ENCODE data around the gene ANKRD7.

The ANKRD7 gene

DNA sequence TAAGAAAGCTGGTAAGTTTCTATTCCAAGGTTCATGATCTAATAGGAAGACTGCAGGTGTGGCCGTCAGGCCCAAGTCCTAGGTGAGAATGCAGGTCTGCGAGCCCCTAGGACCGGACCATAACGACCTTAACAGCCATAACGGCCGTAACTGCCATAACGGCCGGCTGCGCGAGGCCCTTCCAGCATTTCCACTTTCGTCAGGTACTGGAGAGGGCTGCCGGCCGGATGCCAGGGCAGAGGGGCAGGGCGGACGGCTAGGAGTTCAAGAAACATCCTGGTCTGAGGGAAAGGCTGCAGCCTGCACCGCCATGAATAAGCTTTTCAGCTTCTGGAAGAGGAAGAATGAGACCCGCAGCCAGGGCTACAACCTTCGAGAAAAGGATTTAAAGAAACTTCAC is at the start of gene ANKRD7:
TSS of gene ANKRD7 (plus strand) at position 184 of the 400 bp plus-strand sequence. CDS start at position 311, 127 bp downstream.
- DNase-seq (ENCODE audit: low read depth in 3 of 3, low spot score in 1 of 3) = no peak

DNA sequence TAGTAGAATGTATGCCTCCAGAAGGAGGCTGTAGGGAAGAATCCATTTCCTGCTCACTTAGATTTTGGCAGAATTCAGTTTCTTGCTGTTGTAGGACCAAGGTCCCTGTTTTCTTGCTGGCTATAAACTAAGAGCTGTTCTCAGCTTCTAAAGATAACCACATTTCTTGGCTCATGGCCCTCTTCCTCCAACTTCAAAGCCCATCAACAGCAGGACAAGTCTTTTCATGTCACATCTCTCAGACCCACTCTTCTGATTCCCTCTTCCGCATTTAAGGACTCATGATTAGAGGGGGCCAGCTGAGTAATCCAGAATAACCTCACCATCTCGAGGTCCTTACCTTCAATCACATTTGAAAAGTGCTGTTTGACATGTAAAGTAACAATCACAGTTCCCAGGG is 48.8 kb upstream of the ANKRD7 start:
- no peak for DNase-seq (ENCODE audit: low read depth in 3 of 3, low spot score in 1 of 3)

- DNase-seq (ENCODE audit: low read depth in 3 of 3, low spot score in 1 of 3) = no peak
These were observed 45.3 kb upstream of the ANKRD7 start for GRCh38 chr7:118179191-118179590.

DNA sequence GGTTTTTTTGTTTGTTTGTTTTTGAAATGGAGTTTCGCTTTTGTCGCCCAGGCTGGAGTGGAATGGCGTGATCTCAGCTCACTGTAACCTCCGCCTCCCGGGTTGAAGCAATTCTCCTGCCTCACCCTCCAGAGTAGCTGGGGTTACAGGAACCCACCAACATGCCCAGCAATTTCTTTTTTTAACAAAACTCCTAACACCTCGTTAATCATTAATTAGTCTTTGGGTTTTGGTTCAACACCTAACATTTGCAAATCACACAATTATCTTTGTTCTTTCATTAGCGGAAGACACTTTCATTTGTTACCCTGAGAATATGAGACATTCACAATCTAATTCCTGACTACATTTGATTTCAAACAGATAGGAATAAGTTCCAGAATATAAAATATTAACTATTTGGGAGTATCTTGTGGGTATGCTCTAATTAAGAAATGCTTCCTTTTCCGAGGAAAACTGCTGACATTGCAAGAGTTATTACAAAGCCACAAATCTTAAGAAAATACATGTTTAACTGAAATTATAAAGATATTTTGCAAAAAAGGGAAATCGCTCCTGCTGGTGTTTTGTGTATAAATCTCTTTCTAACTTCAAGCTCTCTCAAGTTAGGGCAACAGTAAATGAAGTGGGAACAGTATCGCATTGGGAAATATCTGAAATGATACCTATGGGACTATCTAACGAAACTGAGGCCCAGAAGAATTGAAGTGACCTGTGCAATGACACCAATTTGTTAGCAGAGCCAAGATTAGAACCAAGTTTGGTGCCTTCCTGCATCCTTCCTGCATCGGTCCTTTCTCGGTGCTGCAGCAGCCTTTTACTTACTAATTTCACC is 41.7 kb upstream of the ANKRD7 start:
- no peak for DNase-seq (ENCODE audit: low read depth in 3 of 3, low spot score in 1 of 3)

DNA sequence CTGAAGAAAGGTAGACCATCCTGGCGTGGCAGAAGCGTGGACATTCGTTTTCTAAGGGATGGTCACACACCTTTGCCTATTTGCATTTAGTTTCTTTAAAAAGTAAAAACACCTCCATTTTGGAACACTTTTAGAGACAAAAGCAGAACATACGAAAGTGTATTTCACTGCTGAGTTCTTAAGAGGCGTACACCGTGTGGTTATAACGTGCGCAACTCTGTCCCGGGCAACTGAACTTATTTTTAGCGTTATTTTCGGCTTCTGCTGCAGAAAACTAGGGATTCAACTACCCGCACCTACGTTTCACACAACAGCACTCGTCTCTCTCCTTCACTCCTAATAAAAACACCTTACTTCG is 41.1 kb upstream of the ANKRD7 start:
- peak in 1 of 3 donors; percentile 6 for DNase-seq (ENCODE audit: low read depth in 3 of 3, low spot score in 1 of 3)

GRCh38 chr7:118183786-118184564 is 40.5 kb upstream of the ANKRD7 start, which contains the start of gene LSM8:
LSM8 (plus strand) TSS chr7:118184164; CDS start chr7:118184224, 60 bp downstream.
- DNase-seq (ENCODE audit: low read depth in 3 of 3, low spot score in 1 of 3) = peak; percentile 92 to 97 (median 92)

DNA sequence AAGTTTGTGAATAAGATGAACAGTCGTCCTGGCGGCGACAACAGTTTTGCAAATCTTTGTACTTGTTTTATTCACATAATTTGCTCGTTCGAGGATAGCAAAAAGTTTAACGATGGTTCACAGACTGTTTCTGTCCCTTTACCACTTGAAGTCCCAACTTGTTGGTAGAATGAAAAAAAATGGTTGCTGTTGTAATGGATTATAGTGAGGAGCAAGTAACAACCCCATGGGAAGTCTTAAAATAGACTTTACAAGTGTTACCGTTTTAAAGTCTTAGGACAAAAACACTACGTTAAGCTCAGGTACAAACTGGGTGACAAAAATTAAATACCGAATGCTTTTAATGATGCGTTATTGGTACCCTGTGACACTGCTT is 40.0 kb upstream of the ANKRD7 start:
- DNase-seq (ENCODE audit: low read depth in 3 of 3, low spot score in 1 of 3) = no peak

DNA sequence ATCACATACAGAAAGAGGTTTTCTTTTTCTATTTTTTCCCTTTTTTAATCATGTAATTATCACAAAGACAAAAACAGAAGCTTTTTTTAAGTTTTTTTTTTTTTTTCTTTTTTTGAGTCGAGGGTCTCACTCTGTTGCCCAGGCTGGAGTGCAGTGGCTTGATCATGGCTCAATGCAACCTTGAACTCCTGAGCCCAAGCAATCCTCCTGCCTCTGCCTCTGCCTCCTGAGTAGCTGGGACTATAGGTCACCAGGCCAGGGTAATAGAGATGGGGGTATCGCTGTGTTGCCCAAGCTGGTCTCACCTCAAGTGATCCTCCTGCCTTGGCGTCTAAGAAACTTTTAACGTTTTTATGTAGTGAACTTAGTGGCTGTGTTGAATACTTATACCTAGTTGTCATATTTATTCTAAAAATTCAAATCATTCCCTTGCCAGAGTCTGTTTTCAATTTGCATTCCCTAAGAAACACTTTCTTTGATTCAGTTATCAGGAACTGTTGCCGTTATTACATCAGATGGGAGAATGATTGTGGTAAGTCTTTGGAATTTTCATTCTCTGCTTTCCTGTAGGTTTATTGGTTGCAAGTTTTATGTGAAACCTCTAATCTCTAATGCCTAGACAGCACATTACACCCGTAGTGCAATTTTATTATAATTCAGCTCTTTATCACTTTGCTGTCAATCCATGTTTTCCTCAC is 39.2 kb upstream of the ANKRD7 start:
- no peak for DNase-seq (ENCODE audit: low read depth in 3 of 3, low spot score in 1 of 3)

DNA sequence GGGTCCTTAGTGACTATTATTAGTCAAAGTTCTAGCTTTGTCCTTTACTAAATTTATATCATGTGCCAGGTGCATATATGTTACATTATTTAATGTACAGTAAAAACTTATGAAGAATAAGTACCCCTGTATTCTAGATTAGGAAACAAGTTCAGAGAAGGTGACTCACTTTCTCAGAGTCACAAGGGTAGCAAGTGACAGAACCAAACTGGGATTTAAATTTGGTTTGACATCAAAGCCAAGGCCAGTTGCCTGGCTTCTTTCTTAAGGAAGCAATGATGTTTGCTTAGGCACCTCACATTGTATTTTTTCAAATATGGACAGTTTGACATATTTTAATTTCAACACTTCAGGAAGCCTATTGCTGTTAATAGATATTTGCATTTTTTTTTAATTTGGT is 38.0 kb upstream of the ANKRD7 start:
- no peak for DNase-seq (ENCODE audit: low read depth in 3 of 3, low spot score in 1 of 3)

DNA sequence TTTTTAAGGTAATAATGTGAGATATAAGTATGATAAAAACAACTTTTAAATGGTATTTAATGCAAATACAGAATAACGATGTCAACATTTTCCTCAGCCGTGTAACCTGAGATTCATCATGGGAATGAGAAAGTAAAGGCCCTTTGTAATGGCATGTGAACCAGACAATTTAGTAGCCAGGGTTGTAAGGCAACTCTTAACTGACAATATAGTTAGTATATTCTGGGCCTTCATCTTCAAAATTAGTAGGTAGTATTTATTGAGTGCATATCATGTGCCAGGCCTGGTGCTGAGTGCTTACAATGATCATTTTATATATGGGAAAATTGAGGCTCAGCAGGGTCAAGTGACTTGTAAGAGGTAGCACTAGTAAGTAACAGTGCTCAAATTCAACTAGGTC is 29.9 kb upstream of the ANKRD7 start:
- no peak for DNase-seq (ENCODE audit: low read depth in 3 of 3, low spot score in 1 of 3)

DNA sequence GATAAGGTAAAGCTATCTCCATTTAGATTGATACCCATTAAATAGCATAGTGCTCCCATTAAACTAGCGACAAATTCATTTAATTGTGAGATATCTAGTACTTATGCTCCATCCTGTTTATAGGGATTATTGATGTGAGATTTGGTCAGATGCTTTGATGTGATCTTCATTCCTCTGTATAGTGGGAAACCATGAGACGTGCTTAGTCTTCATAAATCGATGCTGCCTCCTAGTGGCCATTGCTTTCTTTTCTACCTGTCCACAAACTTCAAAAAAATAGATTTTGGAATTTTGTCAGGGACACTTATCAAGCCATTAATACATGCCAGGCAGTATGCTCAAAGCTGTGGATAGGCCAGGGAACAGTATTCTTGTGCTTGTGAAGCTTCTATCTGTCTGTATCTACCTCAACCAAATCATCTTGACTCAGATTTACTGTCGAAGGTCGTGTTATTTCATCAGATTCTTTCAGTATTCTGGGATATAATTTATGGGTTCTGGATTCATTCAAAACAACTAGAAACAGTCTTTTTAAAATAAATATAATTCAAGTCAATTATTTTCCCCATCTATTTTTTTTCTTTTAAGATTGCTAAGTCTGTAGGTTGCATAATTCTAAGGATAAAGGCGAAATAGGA is 28.5 kb upstream of the ANKRD7 start:
- DNase-seq (ENCODE audit: low read depth in 3 of 3, low spot score in 1 of 3) = no peak

DNA sequence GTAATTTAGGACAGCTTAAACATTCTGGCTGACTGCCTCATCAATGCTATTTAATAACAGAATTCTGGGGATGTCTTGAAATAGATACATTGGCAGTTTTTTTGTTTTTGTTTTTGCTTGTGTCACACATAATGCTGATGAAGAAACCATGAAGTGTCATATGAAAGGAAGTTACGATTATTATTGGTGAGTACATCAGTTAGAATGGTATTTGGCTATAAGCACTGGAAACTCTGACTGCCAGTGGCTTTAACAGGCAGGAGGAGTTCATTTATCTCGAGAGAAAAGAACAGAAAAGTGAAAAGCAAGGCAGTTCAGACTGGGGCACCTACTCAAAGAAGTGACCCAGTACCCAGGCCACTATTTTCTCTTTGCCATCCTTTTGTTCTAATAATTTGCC is 22.4 kb upstream of the ANKRD7 start:
- DNase-seq (ENCODE audit: low read depth in 3 of 3, low spot score in 1 of 3) = no peak

GRCh38 chr7:118214051-118214832 is 10.3 kb upstream of the ANKRD7 start:
- DNase-seq (ENCODE audit: low read depth in 3 of 3, low spot score in 1 of 3) = peak in 2 of 3 donors; percentile 39 to 56

- no peak for DNase-seq (ENCODE audit: low read depth in 3 of 3, low spot score in 1 of 3)
These were observed 9.7 kb upstream of the ANKRD7 start for GRCh38 chr7:118214833-118215182.

DNA sequence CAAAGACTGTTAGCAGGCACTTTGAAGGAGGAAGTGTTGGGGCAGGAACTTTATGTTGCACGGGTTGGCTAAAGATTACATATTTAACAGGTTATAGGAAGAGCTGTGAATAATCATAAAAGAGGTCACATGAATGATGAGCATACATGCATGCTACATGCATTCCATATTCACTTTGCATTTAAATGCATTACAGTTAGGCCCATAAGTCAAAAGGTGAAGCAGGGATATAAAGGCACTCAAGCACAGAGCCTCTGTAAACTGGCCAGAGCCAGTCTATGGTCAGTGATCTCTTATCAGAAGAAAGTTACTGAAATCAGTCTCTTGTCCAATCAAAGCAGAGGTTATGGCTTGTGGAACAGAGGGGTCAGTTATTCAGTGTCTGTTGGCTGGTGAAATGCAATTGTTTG is 7.3 kb upstream of the ANKRD7 start:
- no peak for DNase-seq (ENCODE audit: low read depth in 3 of 3, low spot score in 1 of 3)

- no peak for DNase-seq (ENCODE audit: low read depth in 3 of 3, low spot score in 1 of 3)
These were observed 5.9 kb upstream of the ANKRD7 start for GRCh38 chr7:118218413-118219156.

GRCh38 chr7:118219157-118219512 is 5.4 kb upstream of the ANKRD7 start:
- DNase-seq (ENCODE audit: low read depth in 3 of 3, low spot score in 1 of 3) = no peak

DNA sequence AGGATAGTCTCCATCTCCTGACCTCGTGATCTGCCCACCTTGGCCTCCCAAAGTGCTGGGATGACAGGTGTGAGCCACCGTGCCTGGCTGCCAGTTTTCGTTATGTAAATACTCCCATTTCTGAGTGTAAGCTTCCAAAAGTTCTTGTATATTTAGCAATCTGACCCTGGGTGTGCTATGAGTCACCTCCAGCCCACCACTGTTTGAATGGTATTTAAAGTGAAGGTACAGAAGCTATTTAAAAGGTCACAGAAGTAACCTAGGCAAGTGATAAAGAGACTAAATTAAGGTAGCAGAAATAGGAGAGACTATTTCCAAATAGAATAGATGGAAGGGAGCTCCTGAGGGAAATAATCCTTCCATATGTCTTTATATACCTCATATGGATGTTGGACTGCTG is 3.9 kb upstream of the ANKRD7 start:
- DNase-seq (ENCODE audit: low read depth in 3 of 3, low spot score in 1 of 3) = no peak

DNA sequence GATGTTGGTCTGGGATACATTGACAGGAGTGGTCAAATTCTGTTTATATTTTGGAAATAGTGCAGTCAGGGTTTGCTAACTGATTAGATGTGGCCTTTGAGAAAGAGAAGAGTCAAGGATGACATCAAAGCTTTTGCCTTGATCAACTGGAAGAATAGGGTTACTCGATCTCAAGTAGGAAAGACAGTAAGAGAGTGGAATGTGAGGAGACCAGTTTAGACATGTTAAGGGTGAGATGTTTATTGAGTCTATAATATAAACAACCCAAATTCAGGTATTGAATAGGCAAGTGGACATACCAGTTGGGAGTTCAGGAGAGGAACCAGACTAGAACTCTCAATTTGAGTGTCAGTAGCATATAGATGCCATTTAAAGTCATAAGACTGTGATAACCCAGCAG is 1.9 kb upstream of the ANKRD7 start:
- no peak for DNase-seq (ENCODE audit: low read depth in 3 of 3, low spot score in 1 of 3)

- DNase-seq (ENCODE audit: low read depth in 3 of 3, low spot score in 1 of 3) = no peak
These were observed 8.3 kb downstream of the ANKRD7 start for GRCh38 chr7:118232837-118233236.
